H1 (cell line): ENCODE results near the gene SPDYC.
A peak's percentile ranks its signal among the peaks of the same experiment; 100 is the strongest.

Experiments used
- ASH2L ChIP-seq: fragments of 200-600, 300-600 bp; sonication (generic); IDR thresholded peaks from one replicate; pipeline ENCODE4 v1.7.1; 2017; ENCODE audit warnings: low read length
- BACH1 ChIP-seq: IDR thresholded peaks from 2 replicates; pipeline ENCODE4 v1.6.1; 2012; ENCODE audit warnings: low read length, improper control_type of control experiment
- CTCF ChIP-seq, 3 experiments: IDR thresholded peaks; 1 replicate in 2 of 3; 2 replicates in 1 of 3; pipeline versions ENCODE4 v1.5.1 to v1.6.1; 2011; ENCODE audit warnings: low read length in 3 of 3, mild to moderate bottlenecking in 3 of 3, inconsistent platforms in 2 of 3, low read depth in 1 of 3, moderate library complexity in 1 of 3; ENCODE audit not compliant: insufficient read depth in 1 of 3; ENCODE audit errors: control extremely low read depth in 1 of 3
- EGR1 ChIP-seq: IDR thresholded peaks from 2 replicates; pipeline ENCODE4 v1.6.1; 2011; ENCODE audit warnings: low read depth, low read length, borderline replicate concordance
- EZH2 ChIP-seq: fragments of 200-600 bp; sonication (generic); IDR thresholded peaks from 2 replicates; pipeline ENCODE4 v1.7.1; 2012; ENCODE audit warnings: low read depth, mild to moderate bottlenecking, moderate library complexity, low read length, inconsistent platforms; ENCODE audit not compliant: severe bottlenecking
- POLR2A ChIP-seq, 2 experiments: IDR thresholded peaks; 1 replicate in 1 of 2; 2 replicates in 1 of 2; pipeline ENCODE4 v1.6.1; 2011; ENCODE audit warnings: low read depth in 2 of 2, low read length in 2 of 2, mild to moderate bottlenecking in 2 of 2; ENCODE audit errors: control extremely low read depth in 1 of 2

DNA sequence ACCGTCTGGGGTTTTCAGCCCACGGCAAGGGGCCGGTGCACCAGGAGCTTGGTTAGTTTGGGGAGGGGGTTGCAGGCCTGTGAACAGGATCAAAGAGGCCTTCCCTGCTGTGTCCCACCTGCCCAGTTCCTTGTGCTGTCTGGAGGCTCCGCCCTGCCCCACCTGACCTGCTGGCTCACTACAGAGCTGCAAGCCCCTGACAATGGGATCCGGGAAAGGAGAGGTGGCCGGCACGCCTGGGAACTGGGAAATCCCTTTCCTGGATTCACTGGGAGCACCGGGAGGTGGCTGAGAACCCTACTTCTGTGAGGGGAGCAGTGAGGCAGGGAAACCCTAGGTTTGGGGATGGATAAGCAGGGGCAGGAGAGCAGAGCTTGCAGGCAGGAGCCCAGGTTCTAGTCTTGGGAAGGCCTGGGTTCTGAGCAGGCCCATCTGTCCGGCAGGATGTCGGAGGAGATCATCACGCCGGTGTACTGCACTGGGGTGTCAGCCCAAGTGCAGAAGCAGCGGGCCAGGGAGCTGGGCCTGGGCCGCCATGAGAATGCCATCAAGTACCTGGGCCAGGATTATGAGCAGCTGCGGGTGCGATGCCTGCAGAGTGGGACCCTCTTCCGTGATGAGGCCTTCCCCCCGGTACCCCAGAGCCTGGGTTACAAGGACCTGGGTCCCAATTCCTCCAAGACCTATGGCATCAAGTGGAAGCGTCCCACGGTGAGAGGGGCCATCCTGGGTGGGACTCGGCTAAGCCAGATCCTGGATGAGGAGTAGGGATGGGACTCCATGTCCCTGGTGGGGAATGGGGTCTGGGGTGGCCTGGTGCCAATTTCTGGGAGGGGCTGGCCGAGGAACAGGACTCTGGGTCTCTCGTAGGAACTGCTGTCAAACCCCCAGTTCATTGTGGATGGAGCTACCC, 12.5 kb downstream of the SPDYC start:
- TF ChIP-seq BACH1, result no peak
- TF ChIP-seq EGR1, result 0 out of 2 replicates have a peak, but pooled peaks have one; percentile 14
- peak in 1 of 2 experiments; percentile 60; a peak in 2 of 3 replicates for TF ChIP-seq POLR2A (IDR thresholded peaks at IDR 0.05; ENCODE audit: control extremely low read depth in 1 of 2, low read depth in 2 of 2, low read length in 2 of 2)
- TF ChIP-seq EZH2, result no peak
- TF ChIP-seq CTCF (IDR thresholded peaks at IDR 0.05; ENCODE audit: control extremely low read depth in 1 of 3, insufficient read depth in 1 of 3, low read depth in 1 of 3, low read length in 3 of 3), result no peak
- TF ChIP-seq ASH2L, result peak; percentile 36
